B cell (primary cell): ENCODE data around the gene COL9A3. TPM values are rescaled to one million over a fixed set of nuclear protein-coding genes. Genes with fewer than 3 reads are reported as not detected.

Source experiments
- ATAC-seq: fragments of 200-7000 bp; cut with Tn5 transposase; one replicate; pipeline ENCODE4 v1.10.0; 2021; ENCODE audit warnings: low read depth, mild to moderate bottlenecking, moderate number of reproducible peaks, moderate library complexity
- CTCF ChIA-PET: fragments of 350-600 bp; sonication (Branson Sonifier 250); formaldehyde crosslinking; loops from one replicate; lab custom pipeline; 2021; ENCODE audit warnings: antibody characterized with exemption, inconsistent platforms; lab: Charles Lee
- POLR2A ChIA-PET: fragments of 350-600 bp; sonication (Branson Sonifier 250); formaldehyde crosslinking; loops from one replicate; lab custom pipeline; 2021; ENCODE audit warnings: antibody characterized with exemption; lab: Charles Lee
- DNase-seq: peaks from one replicate; pipeline ENCODE4 v3.0.0; 2013
- H2AFZ ChIP-seq: 2 replicates; pipeline ENCODE4 v1.6.1; 2012; ENCODE audit warnings: mild to moderate bottlenecking, low read depth, low read length; ENCODE audit not compliant: insufficient read depth, poor library complexity, severe bottlenecking
- H3K27ac ChIP-seq, 2 donors: 1 replicate in 1 of 2; 2 replicates in 1 of 2; pipeline ENCODE4 v1.5.1; 2012 to 2013; ENCODE audit warnings: low read length in 2 of 2, mild to moderate bottlenecking in 2 of 2, moderate library complexity in 1 of 2
- H3K27me3 ChIP-seq, 4 experiments: fragments of 200-600 bp in 1 of 4; sonication (generic) in 1 of 4; replicated peaks in 1 of 4; 1 replicate in 2 of 4; 2 replicates in 2 of 4; pipeline versions ENCODE4 v1.6.1 to v1.7.0; 2013 to 2016; ENCODE audit warnings: low read length in 3 of 4, mild to moderate bottlenecking in 2 of 4, mixed read lengths in 1 of 4, moderate library complexity in 1 of 4; ENCODE audit not compliant: insufficient read depth in 4 of 4, control insufficient read depth in 3 of 4; ENCODE audit errors: control extremely low read depth in 1 of 4
- H3K36me3 ChIP-seq, 2 experiments: replicated peaks in 1 of 2; 1 replicate in 1 of 2; 2 replicates in 1 of 2; pipeline versions ENCODE4 v1.6.1 to v1.7.1; 2013; ENCODE audit warnings: low read length in 1 of 2; ENCODE audit not compliant: insufficient read depth in 2 of 2, control insufficient read depth in 1 of 2; ENCODE audit errors: control extremely low read depth in 1 of 2, extremely low read depth in 1 of 2
- H3K4me1 ChIP-seq, 2 donors: fragments of 200-600 bp in 1 of 2; sonication (generic) in 1 of 2; 1 replicate in 1 of 2; 2 replicates in 1 of 2; pipeline versions ENCODE4 v1.5.1 to v1.6.1; 2013 to 2017; ENCODE audit warnings: low read length in 2 of 2; ENCODE audit not compliant: control insufficient read depth in 2 of 2, insufficient read depth in 2 of 2
- H3K4me2 ChIP-seq: replicated peaks from 2 replicates; pipeline ENCODE3; 2012; ENCODE audit warnings: mild to moderate bottlenecking, low read depth, low read length; ENCODE audit not compliant: poor library complexity, severe bottlenecking
- H3K4me3 ChIP-seq, 5 experiments: fragments of 200-600 bp in 1 of 5; sonication (generic) in 1 of 5; 1 replicate in 3 of 5; 2 replicates in 2 of 5; pipeline versions ENCODE4 v1.5.1 to v1.7.0; 2011 to 2016; ENCODE audit warnings: low read length in 4 of 5, mild to moderate bottlenecking in 4 of 5, low read depth in 2 of 5, control low read depth in 1 of 5, moderate library complexity in 1 of 5; ENCODE audit not compliant: insufficient read depth in 1 of 5; ENCODE audit errors: control extremely low read depth in 1 of 5, extremely low read depth in 1 of 5
- H3K79me2 ChIP-seq: fragments of 200-600 bp; sonication (generic); one replicate; pipeline ENCODE4 v1.6.0; 2016; ENCODE audit warnings: low read length; ENCODE audit not compliant: control insufficient read depth, insufficient read depth
- H3K9ac ChIP-seq: fragments of 200-600 bp; sonication (generic); 2 replicates; pipeline ENCODE4 v1.6.1; 2017; ENCODE audit warnings: mild to moderate bottlenecking, low read length, moderate library complexity
- H3K9me3 ChIP-seq, 3 donors: one replicate each; pipeline versions ENCODE4 v1.6.1 to v1.7.1; 2013; ENCODE audit warnings: low read length in 2 of 3; ENCODE audit not compliant: control insufficient read depth in 2 of 3, insufficient read depth in 1 of 3; ENCODE audit errors: control extremely low read depth in 1 of 3
- H4K20me1 ChIP-seq: 2 replicates; pipeline ENCODE4 v1.6.0; 2012; ENCODE audit warnings: mild to moderate bottlenecking, low read length; ENCODE audit not compliant: insufficient read depth, control insufficient read depth, poor library complexity, severe bottlenecking
- H3K27ac Mint-ChIP-seq: one replicate; pipeline ENCODE4 v1.8.0; 2021; ENCODE audit warnings: mixed read lengths
- H3K27me3 Mint-ChIP-seq: one replicate; pipeline ENCODE4 v1.8.0; 2021; ENCODE audit warnings: mixed read lengths
- H3K4me1 Mint-ChIP-seq: one replicate; pipeline ENCODE4 v1.8.0; 2021; ENCODE audit warnings: mixed read lengths
- H3K4me3 Mint-ChIP-seq: one replicate; pipeline ENCODE4 v1.8.0; 2021; ENCODE audit warnings: mixed read lengths
- H3K9me3 Mint-ChIP-seq: one replicate; pipeline ENCODE4 v1.8.0; 2022; ENCODE audit warnings: mixed read lengths; ENCODE audit not compliant: insufficient read depth
- EZH2 ChIP-seq: IDR thresholded peaks from 2 replicates; pipeline ENCODE4 v1.6.1; 2012; ENCODE audit warnings: borderline replicate concordance, low read depth, mild to moderate bottlenecking, moderate library complexity, low read length; ENCODE audit not compliant: insufficient read depth, poor library complexity, severe bottlenecking
- WGBS: methylation state at CpG from one replicate; pipeline ENCODE4 v1.1.5; 2013; ENCODE audit warnings: missing lambda C conversion rate; ENCODE audit not compliant: insufficient coverage; 5-methylcytosine and 5-hydroxymethylcytosine counted together
- intact Hi-C: fragments of 100-400 bp; cut with micrococcal nuclease; formaldehyde crosslinking; loops from one replicate; pipeline ENCODE4 v1.10.0; 2022
- polyA plus RNA-seq: library from polyadenylated mRNA; depleted of rRNA; stranded (reverse); fragments of >200 nt; gene quantifications from 2 replicates; pipeline ENCODE4 v1.2.3, GENCODE V29; 2012
- total RNA-seq, 2 donors: library from RNA; stranded (reverse); fragments of 120-200 nt in 1 of 2; gene quantifications; 1 replicate in 1 of 2; 2 replicates in 1 of 2; pipeline versions ENCODE4 v1.2.3 to v1.2.4, GENCODE V29; 2013 to 2022
- TF ChIP-seq, protein P1 (sequence below): fragments of 200-600 bp; IDR thresholded peaks from one replicate; pipeline ENCODE4 v1.8.0; 2022; ENCODE audit warnings: antibody characterized with exemption, mild to moderate bottlenecking

Gene COL9A3
- total and polyA plus RNA-seq, 2 donors (not counting 1 experiment from before 2014, with no cell fraction given): 10.7 to 96.3 TPM

DNA sequence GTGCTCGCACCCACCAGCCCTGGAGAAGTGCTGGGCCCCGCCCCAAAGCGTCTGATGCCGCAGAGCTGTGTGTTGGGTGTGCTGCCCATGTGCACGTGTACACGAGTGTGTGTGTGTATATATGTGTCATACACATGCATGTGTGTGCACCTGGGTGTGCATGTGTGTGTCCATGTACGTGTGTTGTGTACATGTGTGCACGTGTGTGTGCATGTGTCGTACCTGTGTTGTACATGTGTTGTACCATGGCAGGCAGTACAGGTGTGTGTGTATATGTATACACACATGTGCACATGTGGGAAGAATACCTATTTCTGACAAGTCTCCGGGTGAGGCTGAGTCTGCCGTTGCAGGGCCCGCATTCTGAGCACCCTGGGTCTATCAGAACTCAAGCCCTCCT lies 26.8 kb upstream of the COL9A3 start:
- intact Hi-C loops: loop anchor here (5.0 to 10.0 kb wide), 4 partner anchors 72 to 553 kb away; partner anchors contain the start of genes OSBPL2, RPS21, SLC17A9 and TCFL5
- ChIA-PET POLR2A (no interaction called here), CTCF (interaction anchor here (1.1 to 2.4 kb wide), 5 partner anchors 19 to 290 kb away, joined by 4 to 22 read pairs (median 9); no protein-coding TSS in a partner anchor)
- no peak overlapping the region for H3K4me2 ChIP-seq
- 98% methylated on average over 6 of the region's 12 CpGs for WGBS
- H3K9me3 Mint-ChIP-seq: no peaks in the 10 kb centered on the region
- peak overlapping the region; percentile 53 for H3K27ac Mint-ChIP-seq
- ATAC-seq: no peak
- H3K36me3 ChIP-seq: no peaks in the 10 kb centered on the region
- no peak overlapping the region for H3K4me3 Mint-ChIP-seq
- no peaks in the 10 kb centered on the region for H3K79me2 ChIP-seq
- no peak overlapping the region for H3K27ac ChIP-seq
- H3K9ac ChIP-seq: no peak overlapping the region
- no peak for DNase-seq
- TF ChIP-seq, protein P1, sequence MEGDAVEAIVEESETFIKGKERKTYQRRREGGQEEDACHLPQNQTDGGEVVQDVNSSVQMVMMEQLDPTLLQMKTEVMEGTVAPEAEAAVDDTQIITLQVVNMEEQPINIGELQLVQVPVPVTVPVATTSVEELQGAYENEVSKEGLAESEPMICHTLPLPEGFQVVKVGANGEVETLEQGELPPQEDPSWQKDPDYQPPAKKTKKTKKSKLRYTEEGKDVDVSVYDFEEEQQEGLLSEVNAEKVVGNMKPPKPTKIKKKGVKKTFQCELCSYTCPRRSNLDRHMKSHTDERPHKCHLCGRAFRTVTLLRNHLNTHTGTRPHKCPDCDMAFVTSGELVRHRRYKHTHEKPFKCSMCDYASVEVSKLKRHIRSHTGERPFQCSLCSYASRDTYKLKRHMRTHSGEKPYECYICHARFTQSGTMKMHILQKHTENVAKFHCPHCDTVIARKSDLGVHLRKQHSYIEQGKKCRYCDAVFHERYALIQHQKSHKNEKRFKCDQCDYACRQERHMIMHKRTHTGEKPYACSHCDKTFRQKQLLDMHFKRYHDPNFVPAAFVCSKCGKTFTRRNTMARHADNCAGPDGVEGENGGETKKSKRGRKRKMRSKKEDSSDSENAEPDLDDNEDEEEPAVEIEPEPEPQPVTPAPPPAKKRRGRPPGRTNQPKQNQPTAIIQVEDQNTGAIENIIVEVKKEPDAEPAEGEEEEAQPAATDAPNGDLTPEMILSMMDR: no peak
- H3K27me3 Mint-ChIP-seq: no peaks in the 10 kb centered on the region
- no peaks in the 10 kb centered on the region for H4K20me1 ChIP-seq
- no peaks in the 10 kb centered on the region for H3K9me3 ChIP-seq
- no peaks in the 10 kb centered on the region for H3K27me3 ChIP-seq
- H2AFZ ChIP-seq: no peak overlapping the region
- H3K4me3 ChIP-seq: no peak overlapping the region
- H3K4me1 Mint-ChIP-seq: peaks cover 23% of the 10 kb centered on the region
- peaks cover 8 to 30% of the 10 kb centered on the region in 2 donors for H3K4me1 ChIP-seq

DNA sequence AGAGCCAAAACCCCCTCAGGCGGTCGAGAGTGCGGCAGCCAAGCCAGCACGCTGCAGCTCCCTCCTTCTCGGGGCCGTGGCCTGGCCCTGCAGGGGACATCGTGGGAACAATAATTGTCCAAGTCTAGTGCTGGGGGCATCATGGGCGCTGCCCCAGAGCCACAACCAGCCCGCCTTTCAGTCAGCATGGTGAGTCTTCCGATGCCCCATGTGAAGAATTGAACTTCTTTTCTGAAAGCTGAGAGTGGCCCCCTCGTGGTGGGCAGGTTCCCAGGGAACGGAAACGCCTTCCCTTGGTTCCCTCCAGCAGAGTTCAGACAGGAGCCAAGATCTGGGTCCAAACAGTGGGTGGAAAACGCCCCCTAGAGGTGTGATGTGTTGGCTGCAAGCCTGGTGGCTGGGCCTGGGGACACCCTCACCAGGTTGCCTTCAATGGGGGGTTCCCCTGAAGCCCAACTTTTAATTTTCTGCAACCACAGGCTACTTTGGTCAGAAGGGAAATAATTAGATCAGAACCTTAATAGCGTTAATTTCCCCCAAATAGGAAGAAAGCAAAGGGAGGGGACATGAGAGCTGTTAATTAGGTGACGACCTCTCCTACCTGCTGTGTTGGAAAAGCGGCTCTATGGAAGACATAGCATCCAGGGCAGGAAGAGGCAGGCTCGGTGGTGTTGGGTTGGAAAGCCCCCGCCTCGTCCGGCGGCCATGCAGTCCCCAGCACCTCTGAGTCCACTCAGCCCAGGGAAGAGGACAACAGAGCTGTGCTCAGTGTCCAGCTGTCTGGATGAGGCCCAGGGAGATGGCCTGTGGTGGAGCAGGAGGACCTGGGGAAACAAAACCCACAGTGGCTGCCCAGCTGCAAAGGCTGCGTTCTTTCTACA lies 25.3 kb upstream of the COL9A3 start:
- intact Hi-C loops: loop anchor here (1.0 to 10.0 kb wide), 7 partner anchors 71 to 554 kb away; partner anchors contain the start of genes CABLES2, OSBPL2, RPS21 and SLC17A9
- ATAC-seq: no peak

More for the DNA sequence above, 25.3 kb upstream of the COL9A3 start:
- peaks cover 27% of the 10 kb centered on the region for H3K4me1 Mint-ChIP-seq
- ChIA-PET POLR2A (interaction anchor here (0.7 kb wide), 2 partner anchors 168 to 278 kb away, joined by 4 to 5 read pairs; no protein-coding TSS in a partner anchor), CTCF (interaction anchor here (0.8 to 2.7 kb wide), 22 partner anchors 9 to 382 kb away, joined by 3 to 22 read pairs (median 7); partner anchors contain the start of genes OGFR and SLCO4A1)
- no peaks in the 10 kb centered on the region for H3K79me2 ChIP-seq
- peaks cover 8 to 35% of the 10 kb centered on the region in 2 donors for H3K4me1 ChIP-seq
- no peak for TF ChIP-seq EZH2
- TF ChIP-seq, protein P1: peak; percentile 95
- no peaks in the 10 kb centered on the region for H4K20me1 ChIP-seq
- no peak overlapping the region for H3K4me3 ChIP-seq
- peak; percentile 76 for DNase-seq
- no peak overlapping the region for H3K9ac ChIP-seq
- H3K9me3 Mint-ChIP-seq: no peaks in the 10 kb centered on the region
- no peaks in the 10 kb centered on the region for H3K9me3 ChIP-seq
- H3K4me3 Mint-ChIP-seq: no peak overlapping the region
- no peak overlapping the region for H2AFZ ChIP-seq
- no peaks in the 10 kb centered on the region for H3K27me3 Mint-ChIP-seq
- H3K4me2 ChIP-seq: no peak overlapping the region
- no peak overlapping the region for H3K27ac ChIP-seq
- peak overlapping the region; percentile 62 for H3K27ac Mint-ChIP-seq
- no peaks in the 10 kb centered on the region for H3K36me3 ChIP-seq
- H3K27me3 ChIP-seq: no peaks in the 10 kb centered on the region
- 39% methylated on average over 21 of the region's 23 CpGs for WGBS
